Keratinocyte (primary cell): ENCODE measurements around the gene TBC1D7. TPM values are rescaled to one million over a fixed set of nuclear protein-coding genes. Genes with fewer than 3 reads are reported as not detected.

Source experiments
- DNase-seq: peaks from one replicate; pipeline ENCODE4 v3.0.0-alpha.2; 2011; ENCODE audit warnings: low read depth, missing footprints, low spot score
- FAIRE-seq: peaks from 2 replicates; lab custom pipeline; 2011; peaks lifted over from hg19 to GRCh38; lab: Jason Lieb, UNC
- H2AFZ ChIP-seq: 2 replicates; pipeline ENCODE4 v1.6.0; 2012; ENCODE audit warnings: low read length, control low read depth, inconsistent platforms; ENCODE audit not compliant: control insufficient read depth
- H3K27ac ChIP-seq: 2 replicates; pipeline ENCODE4 v1.5.1; 2011; ENCODE audit warnings: low read length; ENCODE audit not compliant: control insufficient read depth, insufficient read depth
- H3K27me3 ChIP-seq: 3 replicates; pipeline ENCODE4 v1.6.0; 2011; ENCODE audit warnings: low read length; ENCODE audit not compliant: control insufficient read depth, insufficient read depth; ENCODE audit errors: extremely low read depth
- H3K36me3 ChIP-seq, 2 experiments: 2 replicates in 1 of 2; 3 replicates in 1 of 2; pipeline ENCODE4 v1.5.1; 2011; ENCODE audit warnings: low read length in 2 of 2, mild to moderate bottlenecking in 1 of 2; ENCODE audit not compliant: control insufficient read depth in 2 of 2, insufficient read depth in 2 of 2; ENCODE audit errors: extremely low read depth in 1 of 2
- H3K4me1 ChIP-seq: 3 replicates; pipeline ENCODE4 v1.5.1; 2011; ENCODE audit warnings: low read length; ENCODE audit not compliant: control insufficient read depth, insufficient read depth; ENCODE audit errors: extremely low read depth
- H3K4me2 ChIP-seq: 3 replicates; pipeline ENCODE4 v1.6.0; 2011; ENCODE audit warnings: low read depth, low read length; ENCODE audit not compliant: control insufficient read depth, insufficient read depth; ENCODE audit errors: extremely low read depth
- H3K4me3 ChIP-seq, 3 experiments: fragments of 200-600 bp in 1 of 3; sonication (generic) in 1 of 3; 2 replicates in 2 of 3; 3 replicates in 1 of 3; pipeline ENCODE4 v1.5.1; 2011 to 2016; ENCODE audit warnings: low read length in 3 of 3, mild to moderate bottlenecking in 3 of 3, control low read depth in 2 of 3, inconsistent platforms in 1 of 3, low read depth in 1 of 3, mixed read lengths in 1 of 3, mixed run types in 1 of 3, moderate library complexity in 1 of 3; ENCODE audit not compliant: control insufficient read depth in 2 of 3, insufficient read depth in 2 of 3; ENCODE audit errors: extremely low read depth in 1 of 3
- H3K79me2 ChIP-seq: 2 replicates; pipeline ENCODE4 v1.6.0; 2012; ENCODE audit warnings: low read length; ENCODE audit not compliant: control insufficient read depth, insufficient read depth
- H3K9ac ChIP-seq: 3 replicates; pipeline ENCODE4 v1.6.0; 2011; ENCODE audit warnings: low read length; ENCODE audit not compliant: control insufficient read depth, insufficient read depth; ENCODE audit errors: extremely low read depth
- H3K9me1 ChIP-seq: 3 replicates; pipeline ENCODE4 v1.6.0; 2011; ENCODE audit warnings: low read length; ENCODE audit not compliant: control insufficient read depth, insufficient read depth; ENCODE audit errors: extremely low read depth
- H3K9me3 ChIP-seq: 2 replicates; pipeline ENCODE4 v1.5.1; 2012; ENCODE audit warnings: low read depth, low read length; ENCODE audit not compliant: control insufficient read depth
- H4K20me1 ChIP-seq: 3 replicates; pipeline ENCODE4 v1.6.0; 2011; ENCODE audit warnings: low read length; ENCODE audit not compliant: control insufficient read depth, insufficient read depth; ENCODE audit errors: extremely low read depth
- EZH2 ChIP-seq: IDR thresholded peaks from one replicate; pipeline ENCODE4 v1.6.1; 2012; ENCODE audit warnings: inconsistent platforms, mild to moderate bottlenecking, low read length, moderate library complexity
- dilution Hi-C: fragments of 300-500 bp; cut with MboI; formaldehyde crosslinking; loops from one replicate; pipeline ENCODE4 v1.7.0; 2020; ENCODE audit warnings: low sequenced_read_pairs; ENCODE audit not compliant: extremely low pct_ligation_motif_present
- polyA plus RNA-seq, 5 experiments: library from polyadenylated mRNA; depleted of rRNA in 3 of 5; stranded (reverse) in 3 of 5; stranded (forward) in 1 of 5; unstranded in 1 of 5; fragments of >200 nt; gene quantifications; 1 replicate in 1 of 5; 2 replicates in 3 of 5; 3 replicates in 1 of 5; pipeline versions ENCODE4 v1.2.1 to v1.2.3, GENCODE V29; 2011 to 2012; ENCODE audit warnings: missing spikeins in 2 of 5, low read depth in 1 of 5, low replicate concordance in 1 of 5
- TF ChIP-seq, protein P1 (sequence below), 3 experiments: IDR thresholded peaks in 1 of 3; conservative IDR thresholded peaks in 1 of 3; optimal IDR thresholded peaks in 1 of 3; 2 replicates in 2 of 3; 3 replicates in 1 of 3; pipeline versions ENCODE3 to v1.5.1; 2011; ENCODE audit warnings: low read length in 3 of 3, mild to moderate bottlenecking in 3 of 3, moderate library complexity in 2 of 3, control low read depth in 1 of 3, inconsistent platforms in 1 of 3; ENCODE audit not compliant: insufficient read depth in 2 of 3; ENCODE audit errors: extremely low read depth in 1 of 3

TBC1D7 gene
- polyA plus RNA-seq, 1 donor (not counting 4 experiments of a cell fraction or from before 2014, with no cell fraction given): 30.4 TPM

- H3K9me1 ChIP-seq: no peaks in the 10 kb centered on the region
- H2AFZ ChIP-seq: no peak overlapping the region
- no peaks in the 10 kb centered on the region for H3K9me3 ChIP-seq
- no peaks in the 10 kb centered on the region for H3K79me2 ChIP-seq
- no peaks in the 10 kb centered on the region for H3K27me3 ChIP-seq
- no peaks in the 10 kb centered on the region for H4K20me1 ChIP-seq
- H3K36me3 ChIP-seq: no peaks in the 10 kb centered on the region
- H3K4me3 ChIP-seq: no peak overlapping the region
- H3K27ac ChIP-seq: no peak overlapping the region
- dilution Hi-C loops: no loop called here
- DNase-seq (no peak), FAIRE-seq (no peak)
- TF ChIP-seq EZH2: no peak
- TF ChIP-seq, protein P1, sequence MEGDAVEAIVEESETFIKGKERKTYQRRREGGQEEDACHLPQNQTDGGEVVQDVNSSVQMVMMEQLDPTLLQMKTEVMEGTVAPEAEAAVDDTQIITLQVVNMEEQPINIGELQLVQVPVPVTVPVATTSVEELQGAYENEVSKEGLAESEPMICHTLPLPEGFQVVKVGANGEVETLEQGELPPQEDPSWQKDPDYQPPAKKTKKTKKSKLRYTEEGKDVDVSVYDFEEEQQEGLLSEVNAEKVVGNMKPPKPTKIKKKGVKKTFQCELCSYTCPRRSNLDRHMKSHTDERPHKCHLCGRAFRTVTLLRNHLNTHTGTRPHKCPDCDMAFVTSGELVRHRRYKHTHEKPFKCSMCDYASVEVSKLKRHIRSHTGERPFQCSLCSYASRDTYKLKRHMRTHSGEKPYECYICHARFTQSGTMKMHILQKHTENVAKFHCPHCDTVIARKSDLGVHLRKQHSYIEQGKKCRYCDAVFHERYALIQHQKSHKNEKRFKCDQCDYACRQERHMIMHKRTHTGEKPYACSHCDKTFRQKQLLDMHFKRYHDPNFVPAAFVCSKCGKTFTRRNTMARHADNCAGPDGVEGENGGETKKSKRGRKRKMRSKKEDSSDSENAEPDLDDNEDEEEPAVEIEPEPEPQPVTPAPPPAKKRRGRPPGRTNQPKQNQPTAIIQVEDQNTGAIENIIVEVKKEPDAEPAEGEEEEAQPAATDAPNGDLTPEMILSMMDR (optimal IDR thresholded peaks at IDR 0.05 in 1 of 3, IDR thresholded peaks at IDR 0.05 in 1 of 3, conservative IDR thresholded peaks at IDR 0.05 in 1 of 3; ENCODE audit: extremely low read depth in 1 of 3, insufficient read depth in 2 of 3, low read length in 3 of 3): no peak
- H3K9ac ChIP-seq: no peak overlapping the region
- H3K4me2 ChIP-seq: no peak overlapping the region
- peaks cover 7% of the 10 kb centered on the region for H3K4me1 ChIP-seq
Measured at GRCh38 chr6:13334953-13335352, 6.6 kb upstream of the TBC1D7 start.

DNA sequence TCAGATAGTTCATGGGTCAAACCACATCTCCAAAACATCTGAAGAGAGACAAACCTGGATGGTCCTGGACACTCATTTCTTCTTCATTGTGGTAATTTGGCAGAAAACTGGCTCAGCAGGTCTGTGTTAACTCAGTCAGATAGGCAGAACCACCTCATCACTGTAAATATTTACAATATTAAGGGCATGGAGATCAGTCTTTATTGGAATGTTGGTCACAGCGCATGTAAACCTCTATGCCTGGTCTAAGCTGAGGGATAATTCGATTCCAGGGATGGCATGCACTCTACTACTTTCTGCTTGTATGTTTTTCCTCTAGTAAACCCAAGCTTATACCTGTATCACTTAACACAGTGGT, 4.0 kb upstream of the TBC1D7 start:
- DNase-seq: no peak

More for the DNA sequence above, 4.0 kb upstream of the TBC1D7 start:
- Histone ChIP-seq H3K9me1 (no peaks in the 10 kb centered on the region), H3K27ac (no peak overlapping the region), H3K79me2 (no peaks in the 10 kb centered on the region), H3K9ac (no peak overlapping the region), H3K36me3 (no peaks in the 10 kb centered on the region), H2AFZ (no peak overlapping the region), H3K4me3 (no peak overlapping the region), H3K4me2 (no peak overlapping the region), H3K27me3 (no peaks in the 10 kb centered on the region), H3K4me1 (peaks cover 13% of the 10 kb centered on the region), H3K9me3 (no peaks in the 10 kb centered on the region), H4K20me1 (no peaks in the 10 kb centered on the region)
- dilution Hi-C loops: no loop called here
- no peak for FAIRE-seq
- TF ChIP-seq, protein P1 (optimal IDR thresholded peaks at IDR 0.05 in 1 of 3, IDR thresholded peaks at IDR 0.05 in 1 of 3, conservative IDR thresholded peaks at IDR 0.05 in 1 of 3; ENCODE audit: extremely low read depth in 1 of 3, insufficient read depth in 2 of 3, low read length in 3 of 3): no peak
- TF ChIP-seq EZH2: no peak
